Pulmonary artery endothelial cell (primary cell): ENCODE data around the gene OBSL1. TPM values are rescaled to one million over a fixed set of nuclear protein-coding genes. Genes with fewer than 3 reads are reported as not detected.

Source experiments
- DNase-seq: peaks from one replicate; pipeline ENCODE4 v3.0.0-alpha.2; 2011; ENCODE audit warnings: low read depth, low spot score
- total RNA-seq: library from RNA; depleted of rRNA; stranded (reverse); fragments of >200 nt; gene quantifications from 2 replicates; pipeline ENCODE4 v1.2.3, GENCODE V29; 2014

OBSL1 gene
- total RNA-seq, result 15.6 and 22.2 TPM in 2 replicates

DNA sequence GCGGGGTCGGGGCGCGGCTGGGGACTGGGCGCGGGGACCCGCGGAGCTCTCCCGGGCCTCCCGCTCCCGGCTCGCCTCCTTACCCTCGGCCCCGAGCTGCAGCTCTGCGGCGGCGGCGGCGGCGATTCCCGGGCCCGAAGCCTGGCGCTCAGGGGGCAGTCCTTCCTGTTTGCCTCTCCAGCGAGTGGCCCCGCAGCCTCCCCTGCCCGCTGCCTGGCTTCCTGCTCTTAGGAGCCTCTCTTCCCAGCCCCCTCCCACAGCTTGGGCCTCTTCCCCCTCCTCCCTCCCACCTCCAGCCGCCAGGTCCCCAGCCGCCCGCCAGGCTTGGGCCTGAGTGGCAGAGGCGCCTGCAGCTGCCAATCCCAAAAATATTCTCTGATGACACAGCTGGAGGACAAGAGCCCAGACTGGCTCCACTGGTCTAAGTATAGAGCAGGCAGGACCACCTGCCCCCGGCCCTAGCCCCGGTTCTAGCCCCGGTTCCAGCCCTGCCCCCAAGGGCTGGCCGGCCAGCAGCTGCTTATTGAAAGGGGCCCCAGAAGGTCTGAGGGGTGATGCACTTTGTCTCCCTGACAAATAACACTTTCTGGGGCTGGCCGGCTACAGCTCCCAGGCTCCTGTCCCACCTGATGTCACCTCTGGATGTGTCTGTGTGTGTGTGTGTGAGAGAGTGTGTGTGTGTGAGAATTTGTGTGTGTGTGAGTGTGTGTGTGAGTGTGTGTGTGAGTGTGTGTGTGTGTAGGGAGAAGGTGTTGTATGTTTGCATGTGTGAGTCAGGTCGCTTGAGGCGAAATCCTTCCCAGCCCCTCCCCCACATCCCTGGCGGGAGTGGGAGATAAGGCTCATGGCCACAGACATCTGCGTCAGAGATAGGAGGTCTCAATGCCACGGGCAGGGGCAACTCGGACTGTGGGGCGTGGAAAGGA lies at the start of gene OBSL1:
TSS of gene OBSL1 (minus strand) at position 229 of the 926 bp plus-strand sequence. CDS start 307 bp downstream, outside the sequence.
- peak; percentile 19 for DNase-seq

DNA sequence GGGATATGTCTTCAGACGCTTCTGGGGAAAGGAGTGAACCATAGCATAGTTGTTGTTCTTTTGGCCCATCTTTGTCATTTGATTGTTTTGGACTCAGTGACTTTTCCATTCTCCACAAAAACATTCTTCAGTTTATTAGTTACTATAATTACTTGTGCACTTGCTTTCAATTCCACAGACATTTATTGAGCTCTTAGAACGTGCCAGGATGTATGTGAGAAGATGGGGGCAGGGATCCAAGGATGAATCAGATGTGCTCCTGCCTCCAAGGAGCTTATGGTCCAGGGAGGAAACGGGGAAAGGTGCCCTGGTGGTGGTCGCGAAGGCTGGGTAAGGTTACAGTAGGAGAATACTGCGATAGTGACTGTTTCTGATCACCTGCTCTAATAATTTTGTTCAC lies 49.2 kb upstream of the OBSL1 start:
- DNase-seq, result no peak

DNA sequence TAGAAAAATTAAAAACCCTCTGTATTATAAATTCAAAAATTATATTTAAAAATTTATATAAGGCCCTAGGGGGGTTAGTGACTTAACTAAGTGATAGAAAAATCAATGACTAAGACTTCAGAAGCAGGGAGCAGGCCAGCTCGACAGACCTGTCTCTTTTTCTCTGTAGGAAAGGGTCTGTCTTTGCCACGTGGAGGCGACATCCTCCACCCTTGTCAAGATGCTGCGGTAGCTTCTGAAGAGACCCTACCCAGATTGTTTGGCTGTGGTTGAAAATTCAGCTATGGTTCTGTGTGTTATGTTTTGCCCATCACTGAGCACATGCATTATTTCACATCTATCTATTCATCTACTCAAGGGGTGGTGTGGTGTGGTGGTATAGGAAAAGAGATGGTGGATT lies 47.9 kb upstream of the OBSL1 start:
- no peak for DNase-seq

DNA sequence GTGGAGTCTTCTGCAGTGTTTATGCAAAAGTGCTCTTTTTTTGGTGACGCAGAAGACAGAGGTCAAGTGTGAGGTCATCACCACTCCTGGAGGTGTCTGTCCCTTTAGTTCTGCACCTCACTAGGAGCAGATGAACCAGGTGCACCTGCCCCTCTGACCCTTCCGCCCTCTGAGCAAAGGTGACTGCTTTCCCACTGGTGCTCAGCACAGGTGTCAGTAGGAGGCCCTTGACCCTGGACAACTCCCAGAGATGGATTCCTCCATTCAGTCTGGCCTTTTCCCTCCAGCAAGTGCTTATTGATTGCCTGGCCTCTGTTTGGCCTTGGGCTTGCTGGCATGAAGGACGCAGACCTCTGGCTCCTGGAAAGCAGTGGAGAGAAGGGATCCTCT lies 47.4 kb upstream of the OBSL1 start:
- DNase-seq, result no peak

DNA sequence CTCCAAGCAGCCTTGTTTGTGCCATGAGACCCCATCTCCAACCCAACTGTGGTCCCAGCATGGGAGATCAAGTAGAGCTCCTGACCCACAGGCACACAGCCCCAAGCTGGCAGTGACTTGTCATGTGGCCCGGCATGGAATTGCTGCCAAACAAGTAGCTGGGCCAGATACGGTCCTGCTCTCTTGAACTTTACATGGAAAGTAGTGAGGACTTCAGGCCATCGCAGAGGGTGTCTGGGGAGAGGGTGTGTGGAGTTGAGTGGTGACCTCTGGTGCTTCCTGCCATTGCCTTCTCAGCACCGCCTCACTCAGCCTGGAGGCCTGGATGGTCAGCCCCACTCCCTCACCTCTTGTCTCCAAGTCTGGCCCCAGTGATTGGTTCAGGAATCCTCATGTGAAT lies 45.2 kb upstream of the OBSL1 start:
- no peak for DNase-seq

DNA sequence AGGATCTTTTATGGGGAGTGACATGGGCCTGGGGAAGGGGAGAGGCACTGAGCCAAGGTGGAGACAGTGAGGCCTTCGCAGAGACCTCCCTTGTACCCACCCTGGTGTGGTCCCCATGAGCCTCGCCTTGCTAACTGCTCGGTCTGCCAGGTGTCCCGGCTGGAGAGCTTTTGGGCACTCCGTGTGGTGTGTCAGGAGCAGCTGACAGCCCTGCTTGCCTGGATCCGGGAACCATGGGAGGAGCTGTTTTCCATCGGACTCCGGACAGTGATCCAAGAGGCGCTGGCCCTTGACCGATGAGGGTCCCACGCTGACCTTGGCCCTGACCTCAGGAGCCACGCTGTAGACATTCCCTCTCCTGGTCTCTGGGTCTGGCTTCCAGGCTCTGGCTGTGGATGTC lies 44.6 kb upstream of the OBSL1 start:
- no peak for DNase-seq

DNA sequence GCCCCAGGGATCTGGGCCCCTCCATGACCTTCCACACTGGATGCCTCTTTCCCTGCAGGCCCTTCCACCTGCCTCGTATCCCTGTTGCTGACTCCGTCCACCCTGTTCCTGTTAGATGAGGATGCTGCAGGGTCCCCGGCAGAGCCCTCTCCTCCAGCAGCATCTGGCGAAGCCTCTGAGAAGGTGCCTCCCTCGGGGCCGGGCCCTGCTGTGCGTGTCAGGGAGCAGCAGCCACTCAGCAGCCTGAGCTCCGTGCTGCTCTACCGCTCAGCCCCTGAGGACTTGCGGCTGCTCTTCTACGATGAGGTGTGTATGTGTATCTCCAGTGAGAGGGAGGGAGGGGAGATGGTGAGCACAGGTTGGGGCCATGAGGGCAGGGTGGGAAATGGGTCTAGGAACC lies 43.7 kb upstream of the OBSL1 start:
- no peak for DNase-seq

DNA sequence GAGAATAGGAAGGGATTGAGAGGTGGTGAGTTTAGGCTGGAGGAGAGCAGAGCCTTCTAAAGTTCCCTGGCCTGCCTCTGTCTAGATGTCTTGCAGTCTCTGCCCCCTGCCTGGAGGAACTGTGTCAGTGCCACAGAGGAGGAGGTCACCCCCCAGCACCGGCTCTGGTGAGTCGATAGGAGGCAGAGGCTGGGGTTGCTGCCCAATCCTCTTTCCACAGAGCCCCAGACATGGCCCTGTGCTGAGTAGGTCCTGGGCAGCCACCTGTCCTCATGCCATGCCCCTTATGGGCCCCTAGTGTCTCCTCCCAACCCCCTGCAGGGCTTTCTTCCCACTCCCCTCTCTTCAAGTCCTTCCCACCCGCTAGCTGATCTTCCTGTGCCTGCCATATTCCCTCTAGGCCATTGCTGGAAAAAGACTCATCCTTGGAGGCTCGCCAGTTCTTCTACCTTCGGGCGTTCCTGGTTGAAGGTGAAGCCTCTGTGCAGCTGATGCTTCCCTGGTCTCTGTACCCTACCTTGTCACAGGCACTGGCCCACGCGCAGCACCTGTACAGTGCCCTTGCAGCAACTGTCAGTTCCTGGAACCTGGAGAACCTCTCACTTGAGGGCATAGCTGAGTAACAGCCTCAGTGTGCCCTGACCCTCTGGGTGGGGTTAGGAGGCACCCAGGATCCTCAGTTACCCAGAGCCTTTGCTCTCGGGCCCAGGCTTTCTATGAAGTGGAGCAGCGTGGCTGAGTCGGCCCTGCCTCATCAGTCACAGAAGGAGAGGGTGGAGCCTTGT lies 42.9 kb upstream of the OBSL1 start:
- DNase-seq, result no peak

DNA sequence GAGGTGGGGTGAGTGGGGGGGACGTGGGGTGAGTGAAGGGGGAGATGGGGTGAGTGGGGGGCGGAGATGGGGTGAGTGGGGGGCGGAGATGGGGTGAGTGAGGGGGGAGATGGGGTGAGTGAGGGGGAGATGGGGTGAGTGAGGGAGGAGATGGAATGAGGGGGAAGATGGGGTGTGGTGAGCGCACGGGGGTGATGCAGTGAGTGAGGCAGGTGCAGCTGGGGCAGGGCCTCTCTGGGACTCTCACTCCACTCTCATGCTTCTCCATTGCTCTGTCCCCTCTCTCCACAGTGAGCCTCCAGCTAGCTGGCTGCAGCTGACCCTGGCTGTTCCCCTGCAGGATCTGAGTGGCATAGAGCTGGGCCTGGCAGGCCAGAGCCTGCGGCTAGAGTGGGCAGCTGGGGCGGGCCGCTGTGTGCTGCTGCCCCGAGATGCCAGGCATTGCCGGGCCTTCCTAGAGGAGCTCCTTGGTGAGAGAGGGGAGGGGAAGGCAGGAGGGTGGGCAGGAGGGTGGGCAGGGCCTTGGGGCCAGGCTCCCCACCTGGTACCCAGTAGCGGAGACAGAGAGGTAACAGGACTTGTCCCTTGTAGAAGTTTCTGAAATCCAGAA lies 42.2 kb upstream of the OBSL1 start:
- DNase-seq, result no peak

DNA sequence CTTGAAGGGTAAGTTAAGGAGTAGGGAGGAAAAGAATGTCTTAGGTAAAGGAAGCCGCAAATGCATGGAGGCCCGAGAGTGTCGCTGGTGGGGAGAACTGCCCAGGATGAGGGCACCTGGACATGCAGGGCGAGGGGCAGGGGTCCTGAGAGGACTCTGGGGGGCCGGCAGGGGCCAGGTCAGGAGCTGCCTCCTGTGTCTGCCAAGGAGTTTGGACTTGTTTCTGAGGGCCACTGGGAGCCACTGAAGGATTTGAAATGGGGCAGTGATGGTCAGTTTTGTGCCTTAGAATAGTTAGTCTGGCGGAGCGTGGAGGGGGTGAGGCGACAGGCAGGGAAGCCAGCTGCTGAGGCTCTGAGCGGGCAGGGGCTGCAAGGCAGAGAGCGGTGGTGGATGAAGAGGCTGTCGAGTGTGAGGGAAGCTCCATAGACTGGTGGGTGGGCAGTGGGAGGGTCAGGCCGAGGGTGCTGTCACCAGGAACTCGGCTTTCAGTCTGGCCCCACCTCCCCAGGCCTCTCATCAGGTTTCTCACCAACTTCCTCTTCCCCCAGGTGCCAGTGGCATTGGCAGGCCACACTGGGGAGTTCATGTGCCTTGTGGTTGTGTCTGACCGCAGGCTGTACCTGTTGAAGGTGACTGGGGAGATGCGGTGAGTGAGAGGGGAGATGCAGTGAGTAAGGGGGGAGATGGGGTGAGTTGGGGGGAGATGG lies 41.4 kb upstream of the OBSL1 start:
- DNase-seq, result no peak

DNA sequence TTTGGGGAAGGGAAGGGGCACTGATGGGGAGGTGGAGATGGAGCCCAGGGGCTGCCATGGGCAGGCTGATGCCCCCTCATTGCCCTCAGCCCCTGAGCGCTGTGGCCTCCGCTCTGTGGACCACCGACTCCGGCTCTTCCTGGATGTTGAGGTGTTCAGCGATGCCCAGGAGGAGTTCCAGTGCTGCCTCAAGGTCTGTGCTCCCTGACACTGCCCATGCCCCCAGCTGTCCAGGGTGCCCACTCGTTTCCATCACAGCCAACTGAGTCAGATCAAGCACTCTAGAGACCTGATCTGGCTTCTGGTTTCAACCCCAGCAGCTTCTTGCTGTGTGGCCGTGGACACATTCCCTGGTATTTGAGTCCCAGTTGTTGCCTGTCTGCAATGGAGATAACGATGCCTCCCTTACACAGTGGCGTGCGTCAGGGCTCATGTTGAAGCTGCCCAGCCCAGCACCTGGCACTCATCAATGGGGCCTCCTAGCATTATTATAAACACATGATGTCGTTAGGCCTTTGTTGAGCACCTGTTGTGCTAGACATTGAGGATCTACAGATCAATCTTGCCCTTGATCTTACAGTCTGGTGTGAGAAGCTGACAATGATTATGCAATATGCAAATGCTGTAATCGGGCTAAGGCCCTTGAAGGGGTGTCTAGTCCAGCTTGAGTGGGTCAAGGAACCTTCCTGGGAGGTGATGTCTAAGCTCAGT lies 40.7 kb upstream of the OBSL1 start:
- DNase-seq, result no peak

DNA sequence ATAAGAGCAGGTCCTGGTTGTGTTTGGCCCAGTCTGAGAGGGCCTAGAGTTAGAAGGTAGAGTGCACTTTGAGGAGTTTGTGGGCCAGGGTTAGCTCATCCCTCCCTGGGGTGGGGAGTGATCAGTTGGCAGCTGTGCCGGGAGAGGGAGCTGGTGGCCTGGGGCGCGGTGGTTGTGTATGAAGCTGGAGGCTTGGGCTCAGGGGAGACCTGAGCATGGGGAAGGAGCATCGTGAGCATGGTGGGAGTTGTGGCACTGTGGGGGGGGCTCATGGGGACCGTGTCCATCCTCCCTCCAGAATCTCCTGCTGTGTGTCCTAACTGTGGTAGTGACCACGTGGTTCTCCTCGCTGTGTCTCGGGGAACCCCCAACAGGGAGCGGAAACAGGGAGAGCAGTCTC lies 40.0 kb upstream of the OBSL1 start:
- no peak for DNase-seq

DNA sequence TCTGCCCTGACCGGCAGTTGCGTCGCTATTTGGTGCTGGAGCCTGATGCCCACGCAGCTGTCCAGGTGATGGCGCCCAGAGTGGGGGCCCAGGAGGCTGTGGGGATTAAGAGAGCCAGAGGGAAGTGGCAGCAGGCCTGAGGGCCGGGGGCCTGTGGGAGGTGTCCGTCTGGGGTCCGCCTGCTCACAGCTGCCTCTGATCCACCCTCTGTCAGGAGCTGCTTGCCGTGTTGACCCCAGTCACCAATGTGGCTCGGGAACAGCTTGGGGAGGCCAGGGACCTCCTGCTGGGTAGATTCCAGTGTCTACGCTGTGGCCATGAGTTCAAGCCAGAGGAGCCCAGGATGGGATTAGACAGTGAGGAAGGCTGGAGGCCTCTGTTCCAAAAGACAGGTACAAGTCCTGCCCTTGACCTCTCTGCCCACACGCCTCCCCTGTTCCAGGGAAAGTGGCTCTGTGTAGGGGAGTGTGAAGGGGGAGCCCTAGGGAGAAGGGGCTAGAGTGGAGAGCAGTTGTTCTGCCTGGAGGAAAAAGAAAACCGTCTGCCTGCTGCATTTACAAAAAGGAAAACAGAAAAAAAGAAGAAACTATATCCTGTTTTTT lies 37.9 kb upstream of the OBSL1 start:
- DNase-seq, result no peak

DNA sequence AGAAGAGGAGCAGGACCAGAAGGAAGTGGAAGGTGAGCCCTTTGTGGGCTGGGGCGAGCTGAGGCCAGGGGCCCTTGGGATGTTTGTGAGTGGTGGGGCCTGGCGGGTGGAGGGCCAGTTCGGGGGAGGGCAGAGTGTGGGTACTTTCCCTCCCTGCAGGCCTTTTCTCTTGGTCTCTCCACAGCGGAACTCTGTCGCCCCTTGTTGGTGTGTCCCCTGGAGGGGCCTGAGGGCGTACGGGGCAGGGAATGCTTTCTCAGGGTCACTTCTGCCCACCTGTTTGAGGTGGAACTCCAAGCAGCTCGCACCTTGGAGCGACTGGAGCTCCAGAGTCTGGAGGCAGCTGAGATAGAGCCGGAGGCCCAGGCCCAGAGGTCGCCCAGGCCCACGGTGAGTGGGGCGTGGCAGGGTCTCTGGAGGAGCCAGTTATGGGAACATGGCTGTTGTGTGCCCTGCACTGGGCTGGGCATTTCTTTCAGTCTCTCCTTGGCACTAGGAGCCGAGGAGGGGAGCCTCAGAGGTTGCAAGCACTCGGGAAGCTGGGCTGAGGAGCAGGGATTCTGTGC lies 37.1 kb upstream of the OBSL1 start:
- DNase-seq, result no peak

DNA sequence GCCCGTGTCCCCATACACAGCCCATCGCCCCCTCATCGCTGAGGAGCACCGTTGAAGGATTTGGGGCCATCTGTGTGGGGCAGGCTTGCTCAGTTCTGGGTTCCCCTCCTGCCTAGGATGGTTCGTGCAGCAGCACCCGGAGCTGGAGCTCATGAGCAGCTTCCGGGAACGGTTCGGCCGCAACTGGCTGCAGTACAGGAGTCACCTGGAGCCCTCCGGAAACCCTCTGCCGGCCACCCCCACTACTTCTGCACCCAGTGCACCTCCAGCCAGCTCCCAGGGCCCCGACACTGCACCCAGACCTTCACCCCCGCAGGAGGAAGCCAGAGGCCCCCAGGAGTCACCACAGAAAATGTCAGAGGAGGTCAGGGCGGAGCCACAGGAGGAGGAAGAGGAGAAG lies 36.6 kb upstream of the OBSL1 start:
- no peak for DNase-seq

DNA sequence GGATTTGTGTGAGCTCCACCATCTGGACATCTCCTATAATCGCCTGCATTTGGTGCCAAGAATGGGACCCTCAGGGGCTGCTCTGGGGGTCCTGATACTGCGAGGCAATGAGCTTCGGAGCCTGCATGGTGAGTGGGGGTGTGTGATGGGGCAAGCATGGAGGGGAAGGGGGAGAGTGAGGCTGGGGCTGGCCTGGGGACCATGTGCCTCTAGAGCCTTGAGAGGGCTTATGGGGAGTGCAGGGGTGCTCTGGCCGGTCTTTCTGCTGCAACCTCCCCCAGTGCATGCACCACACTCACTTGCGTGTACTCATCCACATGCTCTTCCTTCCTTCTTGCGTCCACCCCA lies 34.2 kb upstream of the OBSL1 start:
- DNase-seq, result no peak

DNA sequence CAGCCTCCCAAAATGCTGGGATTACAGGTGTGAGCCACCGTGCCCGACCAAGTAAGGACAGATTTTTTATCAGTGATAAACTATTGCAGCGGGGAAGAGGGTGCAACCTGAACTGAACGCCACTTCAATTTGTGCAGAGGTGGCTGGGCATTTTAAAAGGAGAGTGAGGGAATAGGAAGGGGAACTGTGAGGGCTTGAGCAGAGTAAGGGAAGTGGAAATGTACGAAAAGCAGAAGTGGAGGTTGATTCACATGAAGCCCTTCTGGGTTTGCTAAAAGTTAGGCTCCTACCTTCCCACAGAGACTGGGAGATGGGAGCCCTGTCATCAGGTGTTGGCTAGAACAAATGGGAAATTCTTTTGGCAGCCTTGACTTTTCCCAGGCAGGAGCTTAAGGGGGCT lies 32.4 kb upstream of the OBSL1 start:
- DNase-seq, result no peak

DNA sequence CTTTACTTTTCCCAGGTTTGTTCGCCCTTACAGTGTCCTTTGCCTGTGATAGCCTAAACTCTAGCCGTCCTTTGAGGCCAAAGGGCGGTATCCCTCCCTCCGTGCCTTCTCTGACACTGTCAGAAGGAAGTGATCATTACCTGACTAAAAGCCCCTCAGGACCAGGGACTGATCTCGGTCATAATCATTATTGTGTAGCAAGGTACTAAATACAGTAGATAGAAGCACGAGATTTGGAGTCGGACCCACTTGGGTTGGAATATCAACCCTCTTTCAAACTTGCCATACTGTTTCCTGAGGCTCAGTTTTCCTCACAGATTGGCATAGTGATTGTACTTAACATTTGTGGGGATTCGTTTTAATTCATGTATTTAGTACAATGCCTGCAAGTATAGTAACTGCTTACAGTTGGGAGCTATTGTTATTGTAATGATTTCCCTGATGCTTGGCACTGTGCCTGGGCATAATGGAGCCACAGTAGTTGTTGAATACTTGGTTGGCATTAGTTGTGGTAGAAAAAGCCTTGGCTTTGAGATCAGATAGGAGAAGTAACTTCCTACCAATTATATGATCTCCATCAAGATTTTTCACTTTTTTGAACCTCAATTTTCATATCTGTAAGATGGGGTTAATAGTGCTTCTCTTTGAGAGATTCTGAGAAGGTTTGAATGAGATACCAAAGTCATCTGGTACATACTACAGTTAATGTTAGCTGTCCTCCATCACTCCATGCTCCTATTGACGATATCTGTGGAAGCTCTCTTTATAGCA lies 27.2 kb upstream of the OBSL1 start:
- DNase-seq, result no peak

DNA sequence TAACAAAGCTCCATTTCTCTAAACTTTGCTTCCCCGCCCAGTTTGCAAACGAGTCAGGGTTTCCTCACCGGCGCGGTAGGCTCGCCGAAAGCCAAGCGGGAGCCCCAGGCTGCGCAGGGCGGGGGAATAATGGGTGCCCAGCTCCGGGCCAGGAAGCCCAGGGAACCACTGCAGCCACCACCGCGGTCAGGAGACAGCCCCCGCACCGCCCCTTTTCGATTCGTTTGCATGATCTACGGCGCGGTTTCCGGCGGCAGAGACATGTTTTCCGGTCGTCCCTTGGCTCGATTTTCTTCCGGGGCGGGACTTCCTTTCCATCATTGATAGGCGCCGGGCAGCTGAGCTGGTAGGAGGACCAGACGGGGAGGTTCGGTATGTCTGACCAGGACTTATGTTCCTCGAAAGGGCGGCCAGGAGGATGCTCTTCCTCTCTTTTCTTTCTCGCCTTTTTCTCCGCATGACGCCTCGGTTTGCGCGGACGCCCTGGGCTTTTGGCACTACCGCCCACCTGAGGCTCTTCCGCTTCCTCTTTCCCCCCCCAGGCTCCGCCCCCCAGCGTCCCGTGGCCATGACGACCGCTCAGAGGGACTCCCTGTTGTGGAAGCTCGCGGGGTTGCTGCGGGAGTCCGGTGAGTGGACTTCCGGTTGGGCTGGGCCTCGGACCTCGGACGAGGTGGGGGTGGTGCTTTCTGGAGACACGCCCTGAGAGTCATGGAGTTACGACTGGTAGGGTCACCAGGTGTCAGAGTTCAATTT lies 26.4 kb upstream of the OBSL1 start, which contains the start of gene STK11IP:
TSS of gene STK11IP (plus strand) at position 306 of the 756 bp plus-strand sequence. CDS start at position 569, 263 bp downstream.
- DNase-seq, result peak; percentile 88
